Gastroesophageal sphincter (tissue), 3 donors: ENCODE results near the gene CTCF.

Source experiments
- CTCF ChIP-seq, 4 experiments: fragments of 200-600 bp in 2 of 4; fragments of 450-650 bp in 2 of 4; sonication (generic) in 1 of 4; IDR thresholded peaks; one replicate each; pipeline ENCODE4 v1.5.1; 2017 to 2019; ENCODE audit warnings: antibody characterized with exemption in 4 of 4, mild to moderate bottlenecking in 2 of 4, moderate library complexity in 2 of 4
- EP300 ChIP-seq: sonication (generic); formaldehyde crosslinking; IDR thresholded peaks from one replicate; pipeline ENCODE4 v1.6.1; 2017; ENCODE audit warnings: antibody characterized with exemption, mild to moderate bottlenecking
- POLR2A ChIP-seq, 2 donors: fragments of 450-650 bp; IDR thresholded peaks; one replicate each; pipeline ENCODE4 v1.6.1; 2017; ENCODE audit warnings: antibody characterized with exemption in 2 of 2, mild to moderate bottlenecking in 2 of 2, moderate library complexity in 1 of 2

- no peak for TF ChIP-seq POLR2A (IDR thresholded peaks at IDR 0.05)
- no peak for TF ChIP-seq EP300
- TF ChIP-seq CTCF (IDR thresholded peaks at IDR 0.05) = no peak
Observed at GRCh38 chr16:67594956-67595355, 32.6 kb downstream of the CTCF start.
